GM03348 (cell line): Measurements from ENCODE around the gene SLC19A3.
"Not testable (repeated sequence)": the region's sequence is repeated elsewhere in the genome, so short reads cannot be mapped to it uniquely, and the experiment has no call there.

Experiments
- DNase-seq: peaks from one replicate; pipeline ENCODE4 v3.0.0; 2012; ENCODE audit warnings: low spot score

Gene SLC19A3

GRCh38 chr2:227717687-227718567 lies at the start of gene SLC19A3:
TSS of gene SLC19A3 (minus strand) at chr2:227718028. CDS start at chr2:227702318, 15,710 bp downstream.
- DNase-seq, result peak; percentile 86

GRCh38 chr2:227766373-227766883 lies 48.6 kb upstream of the SLC19A3 start:
- DNase-seq, result peak; percentile 91

GRCh38 chr2:227765788-227766372 lies 48.1 kb upstream of the SLC19A3 start:
- no peak for DNase-seq

- no peak for DNase-seq
These were observed 44.1 kb upstream of the SLC19A3 start for GRCh38 chr2:227761740-227762476.

- DNase-seq, result no peak
These were observed 41.7 kb upstream of the SLC19A3 start for GRCh38 chr2:227759411-227760118.

- not testable (repeated sequence) for DNase-seq
These were observed 38.4 kb upstream of the SLC19A3 start for GRCh38 chr2:227756261-227756660.

GRCh38 chr2:227748079-227748478 lies 30.3 kb upstream of the SLC19A3 start:
- no peak for DNase-seq

- no peak for DNase-seq
These were observed 27.8 kb upstream of the SLC19A3 start, which contains the start of gene SCYGR8 for GRCh38 chr2:227745594-227745993. TSS of gene SCYGR8 (plus strand) at chr2:227745894. CDS start at chr2:227745894, 0 bp downstream.

GRCh38 chr2:227740705-227741104 lies 22.9 kb upstream of the SLC19A3 start:
- DNase-seq, result not testable (repeated sequence)

- no peak for DNase-seq
These were observed 21.5 kb upstream of the SLC19A3 start for GRCh38 chr2:227739351-227739750.

GRCh38 chr2:227728035-227728434 lies 10.2 kb upstream of the SLC19A3 start, which contains the start of gene SCYGR7:
TSS of gene SCYGR7 (plus strand) at chr2:227728335. CDS start at chr2:227728335, 0 bp downstream.
- DNase-seq, result no peak

GRCh38 chr2:227724394-227725039 lies 6.7 kb upstream of the SLC19A3 start, which contains the start of gene SCYGR6:
TSS of gene SCYGR6 (minus strand) at chr2:227724757. CDS start at chr2:227724757, 0 bp downstream.
- DNase-seq, result no peak

GRCh38 chr2:227722821-227723220 lies 5.0 kb upstream of the SLC19A3 start:
- DNase-seq, result not testable (repeated sequence)

GRCh38 chr2:227720680-227721079 lies 2.9 kb upstream of the SLC19A3 start:
- DNase-seq, result no peak

GRCh38 chr2:227719641-227720040 lies 1.8 kb upstream of the SLC19A3 start:
- no peak for DNase-seq

- no peak for DNase-seq
These were observed 1.3 kb downstream of the SLC19A3 start for GRCh38 chr2:227716501-227716900.

- DNase-seq, result no peak
These were observed 4.5 kb downstream of the SLC19A3 start for GRCh38 chr2:227713291-227713690.

GRCh38 chr2:227710986-227711385 lies 6.8 kb downstream of the SLC19A3 start:
- no peak for DNase-seq

- no peak for DNase-seq
These were observed 10.4 kb downstream of the SLC19A3 start for GRCh38 chr2:227707390-227707789.

- no peak for DNase-seq
These were observed 11.0 kb downstream of the SLC19A3 start for GRCh38 chr2:227706859-227707258.

- DNase-seq, result no peak
These were observed 13.9 kb downstream of the SLC19A3 start for GRCh38 chr2:227703961-227704360.
